SK-N-SH (cell line): ENCODE data around the gene OPN1SW. TPM values are rescaled to one million over a fixed set of nuclear protein-coding genes. Genes with fewer than 3 reads are reported as not detected.

Experiments
- CTCF ChIA-PET: fragments of 300-600, 350-600 bp; formaldehyde crosslinking; extraction: SDS; loops from one replicate; lab custom pipeline; 2021; lab: Yijun Ruan, JAX
- POLR2A ChIA-PET: fragments of 350-600 bp; sonication (Branson Sonifier 250); formaldehyde crosslinking; extraction: SDS; loops from one replicate; lab custom pipeline; 2020; ENCODE audit warnings: antibody characterized with exemption, inconsistent platforms; lab: Yijun Ruan, JAX
- DNase-seq: peaks from one replicate; pipeline ENCODE4 v3.0.0; 2012
- H2AFZ ChIP-seq: fragments of 200-600 bp; sonication (generic); 2 replicates; pipeline ENCODE4 v1.8.1; 2016; ENCODE audit warnings: antibody characterized with exemption, mild to moderate bottlenecking, low read depth
- H3F3A ChIP-seq: fragments of 200-600 bp; sonication (generic); replicated peaks from 2 replicates; pipeline ENCODE3; 2016; ENCODE audit warnings: antibody characterized with exemption, mild to moderate bottlenecking; ENCODE audit not compliant: insufficient read depth
- H3K27ac ChIP-seq, 2 experiments: fragments of 200-500 bp in 1 of 2; fragments of 200-600 bp in 1 of 2; sonication (Bioruptor generic) in 1 of 2; sonication (generic), shearing (Covaris generic) in 1 of 2; 2 replicates each; pipeline versions ENCODE4 v1.5.1 to v1.6.1; 2014 to 2016; ENCODE audit warnings: low read depth in 2 of 2, inconsistent platforms in 1 of 2, low read length in 1 of 2, mild to moderate bottlenecking in 1 of 2, mixed read lengths in 1 of 2
- H3K27me3 ChIP-seq: fragments of 200-600 bp; sonication (generic), shearing (Covaris generic); 2 replicates; pipeline ENCODE4 v1.6.1; 2016; ENCODE audit warnings: mixed run types; ENCODE audit not compliant: insufficient read depth
- H3K36me3 ChIP-seq, 2 experiments: fragments of 200-500 bp in 1 of 2; fragments of 200-600 bp in 1 of 2; sonication (Bioruptor generic) in 1 of 2; sonication (generic) in 1 of 2; replicated peaks in 1 of 2; 2 replicates each; pipeline versions ENCODE3 to v1.5.1; 2014 to 2016; ENCODE audit warnings: low read length in 1 of 2, mild to moderate bottlenecking in 1 of 2; ENCODE audit not compliant: insufficient read depth in 2 of 2, control insufficient read depth in 1 of 2
- H3K4me1 ChIP-seq, 2 experiments: fragments of 200-500 bp in 1 of 2; fragments of 200-600 bp in 1 of 2; sonication (Bioruptor generic) in 1 of 2; sonication (generic), shearing (Covaris generic) in 1 of 2; 2 replicates each; pipeline versions ENCODE4 v1.5.1 to v1.6.1; 2014 to 2016; ENCODE audit warnings: low read depth in 1 of 2, low read length in 1 of 2, mixed run types in 1 of 2; ENCODE audit not compliant: insufficient read depth in 2 of 2, control insufficient read depth in 1 of 2
- H3K4me2 ChIP-seq: fragments of 200-600 bp; sonication (generic), shearing (Covaris generic); 2 replicates; pipeline ENCODE4 v1.6.1; 2017; ENCODE audit warnings: mixed run types
- H3K4me3 ChIP-seq, 2 experiments: fragments of 200-500 bp in 1 of 2; fragments of 200-600 bp in 1 of 2; sonication (Bioruptor generic) in 1 of 2; sonication (generic), shearing (Covaris generic) in 1 of 2; 2 replicates each; pipeline versions ENCODE4 v1.5.1 to v1.8.1; 2014 to 2016; ENCODE audit warnings: low read depth in 2 of 2, inconsistent platforms in 1 of 2, low read length in 1 of 2, mild to moderate bottlenecking in 1 of 2, mixed read lengths in 1 of 2, moderate library complexity in 1 of 2
- H3K79me2 ChIP-seq: fragments of 200-600 bp; sonication (generic); 2 replicates; pipeline ENCODE4 v1.8.1; 2017; ENCODE audit warnings: mild to moderate bottlenecking; ENCODE audit not compliant: insufficient read depth
- H3K9ac ChIP-seq: fragments of 200-600 bp; sonication (generic); 2 replicates; pipeline ENCODE4 v1.6.1; 2017; ENCODE audit warnings: mixed run types
- H3K9me2 ChIP-seq: fragments of 200-600 bp; sonication (generic); 2 replicates; pipeline ENCODE4 v1.6.1; 2017; ENCODE audit warnings: mixed run types
- H3K9me3 ChIP-seq: fragments of 200-600 bp; sonication (generic); 2 replicates; pipeline ENCODE4 v1.6.1; 2017; ENCODE audit warnings: mixed run types, mild to moderate bottlenecking, moderate library complexity
- H4K20me1 ChIP-seq: fragments of 200-600 bp; sonication (generic); 2 replicates; pipeline ENCODE4 v1.6.1; 2017; ENCODE audit warnings: mild to moderate bottlenecking, mixed run types; ENCODE audit not compliant: insufficient read depth
- ELF1 ChIP-seq: IDR thresholded peaks from 2 replicates; pipeline ENCODE4 v1.4.0; 2012
- EZH2phosphoT487 ChIP-seq: fragments of 200-600 bp; sonication (generic); IDR thresholded peaks from 2 replicates; pipeline ENCODE4 v1.6.1; 2017; ENCODE audit warnings: low read depth, mixed run types, mild to moderate bottlenecking, antibody characterized with exemption, moderate library complexity, borderline replicate concordance
- FOSL2 ChIP-seq: IDR thresholded peaks from 2 replicates; pipeline ENCODE4 v1.4.0; 2012; ENCODE audit warnings: low read depth, mild to moderate bottlenecking, moderate library complexity, borderline replicate concordance
- FOXJ3 ChIP-seq: sonication (generic); formaldehyde crosslinking; IDR thresholded peaks from 2 replicates; pipeline ENCODE4 v1.5.1; 2020; ENCODE audit warnings: mild to moderate bottlenecking, missing genetic modification reagents
- FOXM1 ChIP-seq: IDR thresholded peaks from 2 replicates; pipeline ENCODE4 v1.4.0; 2012; ENCODE audit warnings: low read depth, mild to moderate bottlenecking
- GABPA ChIP-seq: IDR thresholded peaks from 2 replicates; pipeline ENCODE4 v1.4.0; 2012; ENCODE audit warnings: low read depth, mild to moderate bottlenecking
- JUND ChIP-seq: IDR thresholded peaks from 2 replicates; pipeline ENCODE4 v1.4.0; 2012
- MAX ChIP-seq: IDR thresholded peaks from 2 replicates; pipeline ENCODE4 v1.4.0; 2012; ENCODE audit warnings: low read depth
- MXI1 ChIP-seq: IDR thresholded peaks from 2 replicates; pipeline ENCODE4 v1.6.1; 2012; ENCODE audit warnings: mild to moderate bottlenecking, low read depth, low read length, improper control_type of control experiment
- NFIC ChIP-seq: IDR thresholded peaks from 2 replicates; pipeline ENCODE4 v1.4.0; 2012; ENCODE audit warnings: borderline replicate concordance
- SMC3 ChIP-seq: IDR thresholded peaks from 2 replicates; pipeline ENCODE4 v1.6.1; 2012; ENCODE audit warnings: low read depth, low read length, improper control_type of control experiment
- TAF1 ChIP-seq: IDR thresholded peaks from 2 replicates; pipeline ENCODE4 v1.6.1; 2012; ENCODE audit warnings: low read depth, mild to moderate bottlenecking, low read length, moderate library complexity, borderline replicate concordance
- TEAD4 ChIP-seq: IDR thresholded peaks from 2 replicates; pipeline ENCODE4 v1.4.0; 2012; ENCODE audit warnings: mild to moderate bottlenecking, borderline replicate concordance; ENCODE audit not compliant: insufficient read depth
- USF2 ChIP-seq: fragments of 150-350 bp; IDR thresholded peaks from 2 replicates; pipeline ENCODE4 v1.6.1; 2017; ENCODE audit warnings: antibody characterized with exemption, low read length, low read depth, borderline replicate concordance
- YY1 ChIP-seq: IDR thresholded peaks from 2 replicates; pipeline ENCODE4 v1.4.0; 2012; ENCODE audit warnings: low read depth, mild to moderate bottlenecking
- WGBS: methylation state at CpG from one replicate; pipeline ENCODE4 v1.1.6; 2017; ENCODE audit warnings: low lambda C conversion rate; 5-methylcytosine and 5-hydroxymethylcytosine counted together
- polyA plus RNA-seq, 3 experiments: library from polyadenylated mRNA; depleted of rRNA; stranded (reverse); fragments of >200 nt; gene quantifications; 2 replicates each; pipeline ENCODE4 v1.2.3, GENCODE V29; 2012
- TF ChIP-seq, protein P1 (sequence below): IDR thresholded peaks from 2 replicates; pipeline ENCODE4 v1.4.0; 2012; ENCODE audit warnings: low read depth, borderline replicate concordance

Gene OPN1SW
- polyA plus RNA-seq, 1 of the 3 experiments (the other 2 are of a cell fraction) = 0.05 TPM

DNA sequence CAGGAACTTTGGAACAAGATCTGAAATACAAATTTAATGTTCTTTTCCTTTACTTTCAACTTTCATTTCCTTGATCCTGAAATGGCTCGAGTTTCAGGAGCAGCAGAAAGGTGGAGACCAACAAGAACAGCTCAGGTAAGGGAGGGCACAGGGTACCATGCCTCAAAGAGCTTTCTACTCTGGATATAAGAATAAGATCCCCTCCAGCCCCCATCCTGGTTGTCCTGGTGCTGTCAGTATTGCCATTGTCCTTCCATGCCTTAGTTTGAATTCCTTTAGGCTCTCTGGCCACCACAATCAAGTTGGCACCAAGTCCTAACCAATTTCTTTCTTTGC, 48.9 kb downstream of the OPN1SW start:
- TF ChIP-seq FOSL2 (no peak), MXI1 (no peak), TEAD4 (no peak), MAX (no peak), GABPA (no peak), FOXJ3 (CRISPR knock-in tag) (no peak), JUND (no peak), SMC3 (no peak), FOXM1 (no peak)
- TF ChIP-seq, all 33 proteins: peak for 0
- WGBS = 5% methylated on average over 1 of the region's 1 CpG
- no peak overlapping the region for H3K4me2 ChIP-seq
- no peaks in the 10 kb centered on the region for H3K79me2 ChIP-seq
- no peak overlapping the region for H3K27ac ChIP-seq
- no peaks in the 10 kb centered on the region for H3K36me3 ChIP-seq
- no peak overlapping the region for H2AFZ ChIP-seq
- H3K4me3 ChIP-seq = no peak overlapping the region
- no peaks in the 10 kb centered on the region for H3K9me2 ChIP-seq
- no peaks in the 10 kb centered on the region for H3K27me3 ChIP-seq
- H3F3A ChIP-seq = no peaks in the 10 kb centered on the region
- no peaks in the 10 kb centered on the region for H3K9me3 ChIP-seq
- no peaks in the 10 kb centered on the region for H3K4me1 ChIP-seq
- H4K20me1 ChIP-seq = no peaks in the 10 kb centered on the region
- H3K9ac ChIP-seq = no peak overlapping the region
- DNase-seq = no peak
- CTCF ChIA-PET = interaction anchor here (0.8 to 2.8 kb wide), 3 partner anchors 13 to 157 kb away, joined by 3 to 9 read pairs (median 4); no protein-coding TSS in a partner anchor
- POLR2A ChIA-PET = no interaction called here

GRCh38 chr7:128726059-128726736, 49.4 kb downstream of the OPN1SW start:
- no peaks in the 10 kb centered on the region for H3K9me2 ChIP-seq
- DNase-seq = no peak
- no peak overlapping the region for H3K4me3 ChIP-seq
- TF ChIP-seq ELF1 = no peak
- TF ChIP-seq TAF1 = no peak
- TF ChIP-seq YY1 = no peak
- no peak for TF ChIP-seq EZH2phosphoT487
- TF ChIP-seq MXI1 = no peak
- TF ChIP-seq MAX = no peak
- TF ChIP-seq, protein P1, sequence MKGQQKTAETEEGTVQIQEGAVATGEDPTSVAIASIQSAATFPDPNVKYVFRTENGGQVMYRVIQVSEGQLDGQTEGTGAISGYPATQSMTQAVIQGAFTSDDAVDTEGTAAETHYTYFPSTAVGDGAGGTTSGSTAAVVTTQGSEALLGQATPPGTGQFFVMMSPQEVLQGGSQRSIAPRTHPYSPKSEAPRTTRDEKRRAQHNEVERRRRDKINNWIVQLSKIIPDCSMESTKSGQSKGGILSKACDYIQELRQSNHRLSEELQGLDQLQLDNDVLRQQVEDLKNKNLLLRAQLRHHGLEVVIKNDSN = no peak
- no peak for TF ChIP-seq USF2
- TF ChIP-seq FOSL2 = no peak
- TF ChIP-seq NFIC = no peak
- H4K20me1 ChIP-seq = no peaks in the 10 kb centered on the region
- H2AFZ ChIP-seq = no peak overlapping the region
- H3K27ac ChIP-seq = no peak overlapping the region
- H3K4me1 ChIP-seq = no peaks in the 10 kb centered on the region
- CTCF ChIA-PET = interaction anchor here (0.8 to 2.8 kb wide), 6 partner anchors 8 to 157 kb away, joined by 3 to 9 read pairs (median 6); partner anchors contain the start of gene CALU
- H3K79me2 ChIP-seq = no peaks in the 10 kb centered on the region
- no peaks in the 10 kb centered on the region for H3K27me3 ChIP-seq
- H3K4me2 ChIP-seq = no peak overlapping the region
- no peaks in the 10 kb centered on the region for H3K36me3 ChIP-seq
- H3K9me3 ChIP-seq = no peaks in the 10 kb centered on the region
- POLR2A ChIA-PET = no interaction called here
- WGBS = 73% methylated on average over 8 of the region's 8 CpGs
- H3K9ac ChIP-seq = no peak overlapping the region
- H3F3A ChIP-seq = no peaks in the 10 kb centered on the region
